ENCODE results near the gene IKZF1. TPM values are rescaled to one million over a fixed set of nuclear protein-coding genes. Genes with fewer than 3 reads are reported as not detected.

IKZF1 gene
- total RNA-seq, 1 donor from 2014 or later = 44.9 TPM

DNA sequence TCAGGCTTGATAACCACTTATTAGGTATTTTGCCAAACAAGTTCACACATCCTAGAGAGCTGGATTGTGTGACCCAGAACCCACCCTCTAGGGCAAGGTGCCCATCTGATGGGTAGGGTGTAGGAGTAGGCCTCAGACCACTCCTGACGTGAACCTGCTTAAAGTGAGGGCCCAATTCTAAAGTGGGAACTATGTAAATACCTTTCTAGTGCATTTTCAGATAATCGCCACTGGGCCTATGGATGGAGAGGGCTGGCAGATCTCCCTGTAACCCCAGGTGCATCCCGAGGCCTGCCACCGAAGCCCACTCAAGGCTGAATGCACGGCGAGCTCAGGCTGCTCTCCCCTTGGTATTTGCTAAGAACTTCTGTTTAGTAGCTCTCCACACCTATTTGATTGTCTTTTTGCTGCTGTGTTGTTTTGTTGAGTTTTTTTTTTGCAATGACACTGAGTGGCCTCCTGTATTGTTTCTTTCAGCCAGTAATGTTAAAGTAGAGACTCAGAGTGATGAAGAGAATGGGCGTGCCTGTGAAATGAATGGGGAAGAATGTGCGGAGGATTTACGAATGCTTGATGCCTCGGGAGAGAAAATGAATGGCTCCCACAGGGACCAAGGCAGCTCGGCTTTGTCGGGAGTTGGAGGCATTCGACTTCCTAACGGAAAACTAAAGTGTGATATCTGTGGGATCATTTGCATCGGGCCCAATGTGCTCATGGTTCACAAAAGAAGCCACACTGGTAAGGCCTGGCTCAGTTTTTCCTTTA lies 71.7 kb downstream of the IKZF1 start:
- no peak for DNase-seq (ENCODE audit: extremely low spot score in 2 of 2)
- Histone ChIP-seq H3K4me1 (no peaks in the 10 kb centered on the region), H3K9me3 (no peaks in the 10 kb centered on the region), H3K4me3 (no peak overlapping the region), H3K27ac (no peak overlapping the region), H3K36me3 (no peaks in the 10 kb centered on the region), H3K27me3 (no peaks in the 10 kb centered on the region)
- intact Hi-C loops (cut with DNase I) = no loop called here
- TF ChIP-seq, protein P1, sequence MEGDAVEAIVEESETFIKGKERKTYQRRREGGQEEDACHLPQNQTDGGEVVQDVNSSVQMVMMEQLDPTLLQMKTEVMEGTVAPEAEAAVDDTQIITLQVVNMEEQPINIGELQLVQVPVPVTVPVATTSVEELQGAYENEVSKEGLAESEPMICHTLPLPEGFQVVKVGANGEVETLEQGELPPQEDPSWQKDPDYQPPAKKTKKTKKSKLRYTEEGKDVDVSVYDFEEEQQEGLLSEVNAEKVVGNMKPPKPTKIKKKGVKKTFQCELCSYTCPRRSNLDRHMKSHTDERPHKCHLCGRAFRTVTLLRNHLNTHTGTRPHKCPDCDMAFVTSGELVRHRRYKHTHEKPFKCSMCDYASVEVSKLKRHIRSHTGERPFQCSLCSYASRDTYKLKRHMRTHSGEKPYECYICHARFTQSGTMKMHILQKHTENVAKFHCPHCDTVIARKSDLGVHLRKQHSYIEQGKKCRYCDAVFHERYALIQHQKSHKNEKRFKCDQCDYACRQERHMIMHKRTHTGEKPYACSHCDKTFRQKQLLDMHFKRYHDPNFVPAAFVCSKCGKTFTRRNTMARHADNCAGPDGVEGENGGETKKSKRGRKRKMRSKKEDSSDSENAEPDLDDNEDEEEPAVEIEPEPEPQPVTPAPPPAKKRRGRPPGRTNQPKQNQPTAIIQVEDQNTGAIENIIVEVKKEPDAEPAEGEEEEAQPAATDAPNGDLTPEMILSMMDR (IDR thresholded peaks at IDR 0.05) = no peak
- TF ChIP-seq POLR2AphosphoS5 (IDR thresholded peaks at IDR 0.05; ENCODE audit: insufficient read depth in 1 of 2, low read depth in 1 of 2) (no peak), POLR2A (IDR thresholded peaks at IDR 0.05) (no peak)

DNA sequence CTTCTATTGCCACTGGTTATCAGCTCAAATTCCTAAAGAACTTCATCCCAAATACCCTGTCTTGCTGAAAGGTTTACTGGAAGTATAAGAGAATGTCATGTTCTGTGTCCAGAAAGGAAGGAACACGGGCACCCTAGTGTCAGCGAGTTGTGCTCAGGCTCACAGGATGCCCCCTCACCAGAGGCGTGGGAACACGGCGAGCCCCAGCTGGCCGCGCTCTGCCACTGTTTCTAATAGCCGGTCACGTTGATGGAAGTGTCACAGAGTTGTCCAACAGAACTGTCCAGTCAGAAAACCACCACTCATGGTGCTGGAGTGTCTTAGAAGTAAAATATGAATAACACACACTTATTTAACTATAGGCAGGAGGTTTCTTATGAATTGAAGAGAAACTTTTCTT lies 72.8 kb downstream of the IKZF1 start:
- Histone ChIP-seq H3K36me3 (no peaks in the 10 kb centered on the region), H3K27me3 (no peaks in the 10 kb centered on the region), H3K27ac (no peak overlapping the region), H3K4me1 (no peaks in the 10 kb centered on the region), H3K4me3 (no peak overlapping the region), H3K9me3 (no peaks in the 10 kb centered on the region)
- intact Hi-C loops (cut with DNase I) = no loop called here
- no peak for DNase-seq (ENCODE audit: extremely low spot score in 2 of 2)
- TF ChIP-seq POLR2A (IDR thresholded peaks at IDR 0.05) (no peak), POLR2AphosphoS5 (IDR thresholded peaks at IDR 0.05; ENCODE audit: insufficient read depth in 1 of 2, low read depth in 1 of 2) (no peak)
- TF ChIP-seq, protein P1 (IDR thresholded peaks at IDR 0.05) = no peak

DNA sequence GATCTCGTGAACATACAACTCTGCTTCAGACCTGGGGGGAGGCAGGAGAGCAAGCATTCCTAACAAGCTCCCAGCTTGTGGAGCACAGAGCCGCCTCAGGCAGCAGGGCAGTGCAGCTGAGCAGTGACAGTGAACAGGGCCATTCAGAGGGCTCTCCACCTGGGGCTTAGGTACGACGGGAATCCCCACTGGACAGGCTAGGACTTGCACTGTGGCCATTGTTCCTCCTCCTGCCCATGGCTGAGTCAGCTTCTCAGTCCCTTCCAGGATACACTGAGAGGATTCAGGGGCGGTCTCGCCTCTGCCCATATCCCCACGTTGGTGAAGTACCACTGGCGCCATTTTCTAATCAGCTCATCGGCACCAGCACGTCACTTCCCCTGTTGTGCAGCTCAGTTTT lies 74.6 kb downstream of the IKZF1 start:
- Histone ChIP-seq H3K27me3 (no peaks in the 10 kb centered on the region), H3K36me3 (no peaks in the 10 kb centered on the region), H3K4me3 (no peak overlapping the region), H3K4me1 (no peaks in the 10 kb centered on the region), H3K27ac (no peak overlapping the region), H3K9me3 (no peaks in the 10 kb centered on the region)
- TF ChIP-seq, protein P1 (IDR thresholded peaks at IDR 0.05) = no peak
- TF ChIP-seq POLR2A (IDR thresholded peaks at IDR 0.05) = no peak
- TF ChIP-seq POLR2AphosphoS5 (IDR thresholded peaks at IDR 0.05; ENCODE audit: insufficient read depth in 1 of 2, low read depth in 1 of 2) = no peak
- intact Hi-C loops (cut with DNase I) = no loop called here
- no peak for DNase-seq (ENCODE audit: extremely low spot score in 2 of 2)

DNA sequence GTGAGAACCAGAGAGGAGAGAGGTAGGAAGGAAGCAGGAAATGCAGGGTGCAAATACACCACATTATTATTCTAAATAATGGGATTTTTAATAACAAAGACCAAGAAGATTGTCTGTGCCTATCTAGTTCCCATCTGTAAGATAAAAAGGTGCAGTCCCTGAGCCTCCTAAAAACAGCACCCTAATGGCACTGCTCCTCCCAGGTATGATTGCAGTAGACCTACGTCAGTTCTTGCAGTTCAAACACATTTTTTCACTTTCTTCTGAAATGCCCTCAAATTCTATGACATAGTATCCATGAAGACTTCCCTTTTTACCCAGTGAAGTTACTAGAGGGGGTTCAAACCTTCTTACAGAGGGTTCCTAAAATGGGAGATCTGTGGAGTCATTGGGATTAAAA lies 75.0 kb downstream of the IKZF1 start:
- intact Hi-C loops (cut with DNase I) = no loop called here
- Histone ChIP-seq H3K36me3 (no peaks in the 10 kb centered on the region), H3K9me3 (no peaks in the 10 kb centered on the region), H3K4me1 (no peaks in the 10 kb centered on the region), H3K27me3 (no peaks in the 10 kb centered on the region), H3K4me3 (no peak overlapping the region), H3K27ac (no peak overlapping the region)
- no peak for TF ChIP-seq POLR2AphosphoS5 (IDR thresholded peaks at IDR 0.05; ENCODE audit: insufficient read depth in 1 of 2, low read depth in 1 of 2)
- no peak for TF ChIP-seq POLR2A (IDR thresholded peaks at IDR 0.05)
- TF ChIP-seq, protein P1 (IDR thresholded peaks at IDR 0.05) = no peak
- DNase-seq (ENCODE audit: extremely low spot score in 2 of 2) = no peak

DNA sequence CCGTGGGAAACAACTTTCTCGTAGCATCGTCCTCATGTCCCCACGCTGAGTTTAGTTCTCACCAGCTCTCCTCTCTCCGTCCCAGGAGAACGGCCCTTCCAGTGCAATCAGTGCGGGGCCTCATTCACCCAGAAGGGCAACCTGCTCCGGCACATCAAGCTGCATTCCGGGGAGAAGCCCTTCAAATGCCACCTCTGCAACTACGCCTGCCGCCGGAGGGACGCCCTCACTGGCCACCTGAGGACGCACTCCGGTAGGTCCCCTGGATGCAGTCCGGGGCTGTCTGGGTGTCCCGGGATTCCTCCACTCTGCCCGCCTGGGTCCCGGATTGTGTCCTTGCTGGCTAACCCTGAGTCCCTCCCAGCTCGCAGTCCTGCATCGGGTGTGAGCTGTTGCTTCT lies 77.9 kb downstream of the IKZF1 start:
- no peak for TF ChIP-seq POLR2AphosphoS5 (IDR thresholded peaks at IDR 0.05; ENCODE audit: insufficient read depth in 1 of 2, low read depth in 1 of 2)
- TF ChIP-seq, protein P1 (IDR thresholded peaks at IDR 0.05) = no peak
- TF ChIP-seq POLR2A (IDR thresholded peaks at IDR 0.05) = no peak
- intact Hi-C loops (cut with DNase I) = no loop called here

More for the DNA sequence above, 77.9 kb downstream of the IKZF1 start:
- no peak for DNase-seq (ENCODE audit: extremely low spot score in 2 of 2)
- Histone ChIP-seq H3K9me3 (no peaks in the 10 kb centered on the region), H3K4me3 (no peak overlapping the region), H3K27me3 (no peaks in the 10 kb centered on the region), H3K36me3 (no peaks in the 10 kb centered on the region), H3K4me1 (no peaks in the 10 kb centered on the region), H3K27ac (no peak overlapping the region)
